Gastroesophageal sphincter (tissue), 3 donors: ENCODE results near the gene REN.

Experiments
- CTCF ChIP-seq, 4 experiments: fragments of 200-600 bp in 2 of 4; fragments of 450-650 bp in 2 of 4; sonication (generic) in 1 of 4; IDR thresholded peaks; one replicate each; pipeline ENCODE4 v1.5.1; 2017 to 2019; ENCODE audit warnings: antibody characterized with exemption in 4 of 4, mild to moderate bottlenecking in 2 of 4, moderate library complexity in 2 of 4
- EP300 ChIP-seq: sonication (generic); formaldehyde crosslinking; IDR thresholded peaks from one replicate; pipeline ENCODE4 v1.6.1; 2017; ENCODE audit warnings: antibody characterized with exemption, mild to moderate bottlenecking
- POLR2A ChIP-seq, 2 donors: fragments of 450-650 bp; IDR thresholded peaks; one replicate each; pipeline ENCODE4 v1.6.1; 2017; ENCODE audit warnings: antibody characterized with exemption in 2 of 2, mild to moderate bottlenecking in 2 of 2, moderate library complexity in 1 of 2
- POLR2AphosphoS5 ChIP-seq: sonication (generic); formaldehyde crosslinking; IDR thresholded peaks from one replicate; pipeline ENCODE4 v1.6.1; 2017; ENCODE audit warnings: antibody characterized with exemption

- TF ChIP-seq CTCF (IDR thresholded peaks at IDR 0.05) (no peak), POLR2A (IDR thresholded peaks at IDR 0.05) (no peak), POLR2AphosphoS5 (no peak), EP300 (no peak)
These were observed 37.6 kb downstream of the REN start for GRCh38 chr1:204128464-204128963.
